HCT116 (cell line): ENCODE results near the gene TNFRSF14.
"Not testable (repeated sequence)": the region's sequence is repeated elsewhere in the genome, so short reads cannot be mapped to it uniquely, and the experiment has no call there.

ENCODE experiments used
- CTCF ChIP-seq, 3 experiments: fragments of 200-600 bp in 1 of 3; sonication (generic) in 1 of 3; IDR thresholded peaks in 2 of 3; conservative IDR thresholded peaks in 1 of 3; 2 replicates each; pipeline ENCODE4 v1.5.1; 2012 to 2017; ENCODE audit warnings: low read depth in 2 of 3, low read length in 2 of 3, antibody characterized with exemption in 1 of 3, borderline replicate concordance in 1 of 3, control low read depth in 1 of 3, mild to moderate bottlenecking in 1 of 3, mixed read lengths in 1 of 3, mixed run types in 1 of 3, moderate library complexity in 1 of 3; ENCODE audit not compliant: insufficient read depth in 1 of 3
- MAX ChIP-seq: IDR thresholded peaks from 2 replicates; pipeline ENCODE4 v1.6.1; 2012
- POLR2A ChIP-seq: IDR thresholded peaks from 2 replicates; pipeline ENCODE4 v1.7.0; 2011; ENCODE audit warnings: borderline replicate concordance; ENCODE audit not compliant: insufficient read depth, insufficient read length; ENCODE audit errors: extremely low read depth
- POLR2AphosphoS5 ChIP-seq: IDR thresholded peaks from 2 replicates; pipeline ENCODE4 v1.6.1; 2011; ENCODE audit warnings: mild to moderate bottlenecking, low read depth, low read length, moderate library complexity
- RAD21 ChIP-seq: IDR thresholded peaks from 2 replicates; pipeline ENCODE4 v1.6.1; 2012; ENCODE audit warnings: low read depth, mild to moderate bottlenecking
- SRF ChIP-seq: IDR thresholded peaks from 2 replicates; pipeline ENCODE4 v1.6.1; 2012; ENCODE audit warnings: low read depth

- TF ChIP-seq POLR2A; CTCF (IDR thresholded peaks at IDR 0.05 in 2 of 3, conservative IDR thresholded peaks at IDR 0.05 in 1 of 3; ENCODE audit: borderline replicate concordance in 1 of 3, insufficient read depth in 1 of 3, low read depth in 2 of 3, low read length in 2 of 3); POLR2AphosphoS5; RAD21; SRF; MAX: not testable (repeated sequence)
Observed at GRCh38 chr1:2577565-2578075, 21.4 kb downstream of the TNFRSF14 start.
